ENCODE data around the gene SBK2. TPM values are rescaled to one million over a fixed set of nuclear protein-coding genes. Genes with fewer than 3 reads are reported as not detected.

The SBK2 gene
- total RNA-seq, 1 experiment from 2014 or later, result 4.0 TPM

DNA sequence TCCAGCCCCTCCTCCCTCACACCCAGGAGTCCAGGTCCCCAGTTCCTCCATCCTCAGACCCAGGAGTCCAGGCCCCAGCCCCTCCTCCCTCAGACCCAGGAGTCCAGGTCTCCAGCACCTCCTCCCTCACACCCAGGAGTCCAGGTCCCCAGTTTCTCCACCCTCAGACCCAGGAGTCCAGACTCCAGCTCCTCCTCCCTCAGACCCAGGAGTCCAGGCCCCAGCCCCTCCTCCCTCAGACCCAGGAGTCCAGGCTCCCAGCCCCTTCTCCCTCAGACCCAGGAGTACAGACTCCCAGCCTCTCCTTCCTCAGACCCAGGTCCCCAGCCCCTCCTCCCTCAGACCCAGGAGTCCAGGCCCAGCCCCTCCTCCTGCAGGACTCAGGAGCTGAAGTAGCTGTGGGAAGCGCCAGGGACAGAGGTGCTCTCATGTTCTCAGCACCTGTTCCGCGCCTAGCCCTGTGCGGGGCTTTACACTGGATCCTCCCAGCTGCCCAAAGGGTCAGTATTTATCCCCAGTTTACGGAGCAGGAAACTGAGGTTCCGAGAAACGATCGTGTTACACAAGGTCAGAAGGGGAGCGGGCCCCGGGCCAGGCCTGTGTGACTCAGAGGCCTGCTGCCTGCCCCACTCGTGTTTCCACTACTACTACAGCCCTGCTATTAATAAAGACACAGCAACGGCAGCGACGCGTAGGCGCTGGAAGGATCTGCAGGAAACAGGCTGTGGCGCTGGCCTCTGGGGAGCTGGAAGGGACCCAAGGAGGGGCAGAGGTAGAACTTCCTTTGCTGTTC is 10.1 kb upstream of the SBK2 start:
- Histone ChIP-seq H3K4me3 (ENCODE audit: insufficient read depth, low read depth, low read length) (no peak overlapping the region), H3K36me3 (replicated peaks; ENCODE audit: control insufficient read depth, insufficient read depth, low read length) (no peaks in the 10 kb centered on the region), H3K27me3 (ENCODE audit: control insufficient read depth, insufficient read depth, low read length) (no peaks in the 10 kb centered on the region)
- peak; percentile 65 for DNase-seq

DNA sequence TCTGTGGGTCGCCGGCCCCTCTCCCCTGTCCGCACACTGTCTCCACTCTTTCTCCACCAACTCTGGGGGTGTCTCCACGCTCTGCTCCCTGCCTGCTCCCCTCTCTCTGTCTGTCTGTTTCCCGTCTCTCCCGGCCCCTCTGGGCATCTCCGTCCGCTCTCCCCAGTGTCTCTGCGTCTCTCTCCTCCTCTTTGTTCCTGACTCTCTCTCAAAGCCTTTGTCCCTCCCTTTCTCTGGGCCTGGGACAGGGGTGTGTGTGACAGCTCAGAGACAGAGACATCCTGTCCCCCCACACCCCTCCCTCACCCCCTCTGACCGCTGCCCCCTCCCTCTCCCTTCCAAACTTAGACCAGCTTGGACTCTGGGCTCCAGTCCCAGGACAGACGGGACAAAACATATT is 9.1 kb upstream of the SBK2 start:
- Histone ChIP-seq H3K4me3 (ENCODE audit: insufficient read depth, low read depth, low read length) (no peak overlapping the region), H3K27me3 (ENCODE audit: control insufficient read depth, insufficient read depth, low read length) (no peaks in the 10 kb centered on the region), H3K36me3 (replicated peaks; ENCODE audit: control insufficient read depth, insufficient read depth, low read length) (no peaks in the 10 kb centered on the region)
- DNase-seq, result peak; percentile 48

DNA sequence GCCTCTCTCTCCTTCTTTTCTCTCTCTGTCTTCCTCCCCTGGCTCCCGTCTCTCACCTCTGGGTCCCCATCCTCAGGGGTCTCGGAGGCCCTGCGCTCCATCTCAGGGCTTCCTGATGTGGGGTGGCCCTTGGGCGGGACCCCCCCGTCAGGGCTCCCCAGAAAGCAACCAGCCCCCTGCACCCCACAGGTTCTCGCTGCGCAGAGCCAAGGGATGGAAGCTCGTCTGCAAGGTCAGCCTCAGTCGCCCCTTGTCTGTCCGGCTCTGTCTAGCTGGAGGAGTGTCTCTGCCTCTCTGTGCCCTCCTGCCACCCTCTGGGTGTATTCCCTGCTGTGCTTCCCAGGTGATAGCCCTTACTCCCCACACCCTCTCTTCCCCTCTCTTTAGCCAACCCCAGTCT is 8.5 kb upstream of the SBK2 start, which contains the start of gene SBK3:
Gene SBK3, minus strand, starts transcription at position 101 of the 400 bp plus-strand sequence. Its CDS starts 0 bp downstream, at position 101.
- Histone ChIP-seq H3K36me3 (replicated peaks; ENCODE audit: control insufficient read depth, insufficient read depth, low read length) (no peaks in the 10 kb centered on the region), H3K27me3 (ENCODE audit: control insufficient read depth, insufficient read depth, low read length) (no peaks in the 10 kb centered on the region), H3K4me3 (ENCODE audit: insufficient read depth, low read depth, low read length) (no peak within 1 kb of the TSS)
- peak; percentile 36 for DNase-seq

DNA sequence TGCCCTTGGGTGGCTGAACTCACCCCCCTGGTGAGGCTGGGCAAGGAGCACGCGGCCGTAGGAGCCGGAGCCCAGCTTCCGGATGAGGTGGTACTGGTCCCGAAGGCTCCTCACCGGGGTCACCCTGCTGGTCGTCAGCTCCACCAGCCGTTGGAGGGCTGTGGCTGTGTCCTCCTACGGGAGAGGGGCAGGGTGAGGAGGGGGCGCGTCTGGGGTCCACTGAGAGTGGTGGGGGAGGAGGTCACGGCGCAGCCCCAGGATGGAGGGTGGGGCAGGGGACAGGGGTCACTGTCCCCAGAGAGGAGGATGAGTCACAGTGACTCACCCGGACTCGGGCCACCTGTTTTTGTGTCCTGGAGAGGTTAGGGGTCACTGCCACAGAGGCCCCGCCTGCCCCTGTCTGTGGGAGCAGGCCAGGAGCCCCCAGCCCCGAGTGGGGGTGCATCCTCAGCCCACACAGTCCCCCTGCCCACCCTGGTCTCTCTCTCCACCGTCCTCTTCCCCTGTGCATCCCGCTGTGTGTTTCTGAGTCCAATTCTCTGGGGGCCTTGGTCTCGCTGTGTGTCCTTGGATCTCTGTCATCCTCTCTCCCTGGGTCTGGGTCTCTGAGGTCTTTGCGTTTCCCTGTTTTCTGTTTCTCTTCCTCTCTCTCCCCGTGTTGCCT is 8.0 kb upstream of the SBK2 start:
- DNase-seq, result peak; percentile 52
- Histone ChIP-seq H3K27me3 (ENCODE audit: control insufficient read depth, insufficient read depth, low read length) (no peaks in the 10 kb centered on the region), H3K4me3 (ENCODE audit: insufficient read depth, low read depth, low read length) (no peak overlapping the region), H3K36me3 (replicated peaks; ENCODE audit: control insufficient read depth, insufficient read depth, low read length) (no peaks in the 10 kb centered on the region)

DNA sequence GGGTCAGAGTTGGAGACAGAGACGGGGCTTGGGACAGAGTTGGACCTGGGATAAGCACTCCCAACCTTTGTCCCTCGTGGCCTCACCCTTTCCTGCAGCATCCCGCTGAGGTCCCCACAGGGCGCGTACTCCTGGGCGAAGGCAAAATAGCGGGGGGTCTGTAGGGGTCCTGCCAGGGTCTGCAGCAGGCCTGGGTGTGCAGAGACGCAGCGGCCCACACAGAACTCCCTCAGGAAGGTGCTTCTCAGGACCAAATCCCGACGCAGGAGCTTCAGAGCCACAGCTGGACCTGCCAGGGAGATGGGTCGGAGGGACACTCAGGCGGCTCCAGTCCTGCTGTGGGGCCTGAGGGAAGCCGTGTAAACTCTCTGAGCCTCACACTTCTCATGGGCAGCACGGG is 7.1 kb upstream of the SBK2 start:
- Histone ChIP-seq H3K36me3 (replicated peaks; ENCODE audit: control insufficient read depth, insufficient read depth, low read length) (no peaks in the 10 kb centered on the region), H3K4me3 (ENCODE audit: insufficient read depth, low read depth, low read length) (no peak overlapping the region), H3K27me3 (ENCODE audit: control insufficient read depth, insufficient read depth, low read length) (no peaks in the 10 kb centered on the region)
- peak; percentile 55 for DNase-seq

DNA sequence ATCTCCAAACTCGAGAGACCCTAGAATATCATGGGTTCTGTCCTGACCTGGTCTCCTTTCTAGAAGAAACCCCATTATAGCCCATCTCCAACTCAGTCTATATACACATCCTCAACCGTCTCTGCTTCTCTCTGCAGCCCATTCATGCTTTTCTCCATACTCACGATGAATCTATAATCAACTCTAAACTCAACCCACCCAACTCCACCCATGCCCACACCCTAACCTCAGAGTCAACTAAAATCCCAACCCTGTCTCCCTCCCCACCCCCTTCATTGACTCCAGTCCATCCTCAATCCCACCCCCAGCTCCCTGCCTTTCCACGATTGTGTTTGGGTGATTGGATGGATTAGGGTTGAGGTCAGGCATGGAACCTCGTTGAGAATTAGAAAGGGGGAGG is 6.6 kb upstream of the SBK2 start:
- Histone ChIP-seq H3K4me3 (ENCODE audit: insufficient read depth, low read depth, low read length) (no peak overlapping the region), H3K27me3 (ENCODE audit: control insufficient read depth, insufficient read depth, low read length) (no peaks in the 10 kb centered on the region), H3K36me3 (replicated peaks; ENCODE audit: control insufficient read depth, insufficient read depth, low read length) (no peaks in the 10 kb centered on the region)
- peak; percentile 23 for DNase-seq

DNA sequence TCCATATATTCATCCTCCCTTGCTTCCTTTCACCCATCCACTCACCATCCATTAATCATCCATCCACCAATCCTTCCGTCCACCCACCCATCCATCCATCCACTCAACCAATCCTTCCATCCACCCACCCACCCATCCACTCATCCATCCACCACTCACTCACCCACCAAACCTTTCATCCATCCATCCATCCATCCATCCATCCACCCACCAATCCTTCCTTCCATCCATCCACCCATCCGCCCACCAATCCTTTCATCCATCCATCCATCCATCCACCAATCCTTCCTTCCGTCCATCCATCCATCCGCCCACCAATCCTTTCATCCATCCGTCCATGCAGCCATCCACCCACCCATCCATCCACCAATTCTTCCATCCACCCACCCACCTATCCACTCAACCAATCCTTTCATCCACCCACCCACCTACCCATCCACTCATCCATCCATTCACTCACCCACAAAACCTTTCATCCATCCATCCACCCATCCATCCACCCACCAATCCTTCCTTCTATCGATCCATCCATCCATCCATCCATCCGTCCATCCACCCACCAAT is 5.4 kb upstream of the SBK2 start:
- no peak for DNase-seq
- Histone ChIP-seq H3K27me3 (ENCODE audit: control insufficient read depth, insufficient read depth, low read length) (no peaks in the 10 kb centered on the region), H3K4me3 (ENCODE audit: insufficient read depth, low read depth, low read length) (no peak overlapping the region), H3K36me3 (replicated peaks; ENCODE audit: control insufficient read depth, insufficient read depth, low read length) (no peaks in the 10 kb centered on the region)

DNA sequence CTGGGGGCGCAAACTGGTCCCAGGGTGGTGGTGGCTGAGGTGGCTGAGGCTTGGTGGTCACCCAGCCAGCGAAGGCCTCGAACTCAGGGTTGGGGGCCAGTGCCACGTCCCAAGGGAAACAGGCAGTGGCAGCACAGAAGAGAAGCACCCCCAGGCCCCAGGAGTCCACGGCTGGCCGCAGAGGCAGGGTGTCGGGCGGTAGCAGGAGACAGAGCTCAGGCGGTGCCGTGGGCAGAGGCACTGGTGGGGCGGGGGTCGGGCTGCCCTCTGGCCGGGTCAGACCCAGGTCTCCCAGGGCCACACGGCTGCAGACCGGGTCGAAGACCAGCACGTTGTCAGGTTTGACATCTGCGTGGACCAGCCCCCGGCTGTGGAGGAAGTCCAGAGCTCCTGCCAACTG is 4.2 kb upstream of the SBK2 start:
- Histone ChIP-seq H3K4me3 (ENCODE audit: insufficient read depth, low read depth, low read length) (no peak overlapping the region), H3K27me3 (ENCODE audit: control insufficient read depth, insufficient read depth, low read length) (no peaks in the 10 kb centered on the region), H3K36me3 (replicated peaks; ENCODE audit: control insufficient read depth, insufficient read depth, low read length) (no peaks in the 10 kb centered on the region)
- DNase-seq, result peak; percentile 54

DNA sequence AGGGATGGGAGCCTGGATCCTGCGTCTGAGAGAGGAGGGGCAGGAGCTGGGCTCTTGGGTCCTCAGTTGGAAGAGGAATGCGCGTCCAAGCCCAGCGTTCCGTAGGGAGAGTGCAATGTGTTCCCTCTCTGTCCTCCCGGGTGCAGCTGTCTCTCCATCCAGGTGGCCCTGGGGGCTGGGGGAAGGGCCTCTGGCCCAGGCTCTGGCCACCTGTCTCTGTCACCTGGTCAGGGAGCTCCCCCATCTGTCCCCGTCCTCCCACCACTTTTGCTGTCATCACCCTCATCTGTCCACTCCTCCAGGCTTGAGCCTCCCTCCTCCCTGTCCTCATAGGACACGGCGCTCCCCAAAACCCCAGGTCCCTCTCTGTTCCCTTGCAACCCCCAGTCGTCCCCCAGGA is 3.7 kb upstream of the SBK2 start:
- Histone ChIP-seq H3K4me3 (ENCODE audit: insufficient read depth, low read depth, low read length) (no peak overlapping the region), H3K36me3 (replicated peaks; ENCODE audit: control insufficient read depth, insufficient read depth, low read length) (no peaks in the 10 kb centered on the region), H3K27me3 (ENCODE audit: control insufficient read depth, insufficient read depth, low read length) (no peaks in the 10 kb centered on the region)
- DNase-seq, result no peak

DNA sequence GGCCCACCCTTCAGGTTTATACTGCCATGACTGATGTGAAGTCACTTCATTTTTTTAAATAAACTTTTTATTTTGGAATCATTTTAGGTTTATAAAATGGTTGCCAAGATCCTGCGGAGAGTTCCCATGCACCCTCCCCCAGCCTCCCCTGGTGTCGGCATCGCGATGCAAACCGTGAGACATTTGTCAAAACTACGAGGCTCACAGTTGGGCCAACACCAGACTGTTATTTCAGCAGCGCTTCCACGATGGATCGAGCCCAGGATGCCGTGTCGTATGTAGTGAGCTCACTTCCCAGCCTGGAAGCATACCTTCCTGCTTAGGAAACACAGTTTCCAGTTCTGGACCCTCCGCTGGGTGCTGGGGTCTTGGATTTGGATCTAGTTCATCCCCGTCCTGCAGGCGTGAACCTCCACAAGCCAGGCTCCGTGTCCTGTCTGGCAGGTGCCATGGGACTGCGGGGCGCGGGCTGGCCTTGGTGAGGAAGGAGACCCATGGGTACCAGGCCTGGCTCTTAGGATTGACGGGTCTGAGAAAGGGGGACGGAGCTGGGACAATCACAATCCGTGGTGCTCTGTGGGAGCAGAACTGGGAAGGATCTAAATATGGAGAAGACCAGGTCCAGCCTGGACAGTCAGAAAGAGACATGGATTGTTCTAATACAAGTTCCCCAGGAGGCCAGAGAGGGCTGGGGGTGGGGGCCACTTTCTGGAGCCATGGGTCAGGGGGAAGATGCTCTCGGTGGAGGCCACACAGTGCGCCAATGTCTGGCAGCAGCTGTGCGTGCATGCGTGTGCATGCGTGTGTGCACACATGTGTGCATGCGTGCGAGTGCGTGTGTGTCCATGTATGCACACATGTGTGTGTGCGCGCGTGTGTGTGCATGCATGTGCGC is 2.4 kb upstream of the SBK2 start:
- Histone ChIP-seq H3K36me3 (replicated peaks; ENCODE audit: control insufficient read depth, insufficient read depth, low read length) (no peaks in the 10 kb centered on the region), H3K27me3 (ENCODE audit: control insufficient read depth, insufficient read depth, low read length) (no peaks in the 10 kb centered on the region), H3K4me3 (ENCODE audit: insufficient read depth, low read depth, low read length) (no peak overlapping the region)
- peak; percentile 45 for DNase-seq

DNA sequence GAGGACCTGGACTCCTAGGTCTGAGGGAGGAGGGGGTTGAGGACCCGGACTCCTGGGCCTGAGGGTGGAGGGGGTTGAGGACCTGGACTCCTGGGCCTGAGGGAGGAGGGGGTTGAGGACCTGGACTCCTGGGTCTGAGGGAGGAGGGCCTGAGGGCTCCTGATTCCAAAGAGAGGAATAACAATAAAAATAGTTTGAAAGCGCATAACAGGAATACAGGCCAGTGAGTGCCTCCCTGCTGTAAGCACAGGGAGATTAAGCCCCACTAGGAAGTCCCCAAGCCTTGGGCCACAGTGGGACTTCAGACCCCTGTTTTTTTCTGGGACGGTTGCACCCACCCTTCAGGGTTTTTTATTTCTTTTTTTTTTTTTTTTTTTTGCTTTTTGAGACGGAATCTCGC is 1.2 kb upstream of the SBK2 start:
- H3K27me3 ChIP-seq (ENCODE audit: control insufficient read depth, insufficient read depth, low read length), result no peaks in the 10 kb centered on the region
- no peaks in the 10 kb centered on the region for H3K36me3 ChIP-seq (replicated peaks; ENCODE audit: control insufficient read depth, insufficient read depth, low read length)
- peak; percentile 61 for DNase-seq
- H3K4me3 ChIP-seq (ENCODE audit: insufficient read depth, low read depth, low read length), result no peak overlapping the region

DNA sequence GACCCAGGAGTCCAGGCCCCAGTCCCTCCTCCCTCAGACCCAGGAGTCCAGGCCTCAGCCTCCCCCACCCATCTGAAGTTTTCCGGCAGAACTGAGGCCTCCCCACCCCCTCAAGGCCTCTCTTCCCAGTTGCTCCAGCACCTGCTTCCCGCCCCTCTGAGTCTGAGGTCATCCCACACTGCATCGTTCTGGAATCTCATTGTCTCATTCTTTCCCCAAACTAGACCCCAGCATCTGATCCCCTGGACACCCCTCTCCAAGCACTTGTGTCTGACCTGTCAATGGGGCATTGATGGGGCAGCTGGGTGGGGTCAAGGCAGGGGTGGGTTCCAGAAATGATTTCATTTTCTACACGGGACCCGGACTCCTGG is 793 bp upstream of the SBK2 start:
- no peak overlapping the region for H3K4me3 ChIP-seq (ENCODE audit: insufficient read depth, low read depth, low read length)
- peak; percentile 88 for DNase-seq
- no peaks in the 10 kb centered on the region for H3K27me3 ChIP-seq (ENCODE audit: control insufficient read depth, insufficient read depth, low read length)
- no peaks in the 10 kb centered on the region for H3K36me3 ChIP-seq (replicated peaks; ENCODE audit: control insufficient read depth, insufficient read depth, low read length)

DNA sequence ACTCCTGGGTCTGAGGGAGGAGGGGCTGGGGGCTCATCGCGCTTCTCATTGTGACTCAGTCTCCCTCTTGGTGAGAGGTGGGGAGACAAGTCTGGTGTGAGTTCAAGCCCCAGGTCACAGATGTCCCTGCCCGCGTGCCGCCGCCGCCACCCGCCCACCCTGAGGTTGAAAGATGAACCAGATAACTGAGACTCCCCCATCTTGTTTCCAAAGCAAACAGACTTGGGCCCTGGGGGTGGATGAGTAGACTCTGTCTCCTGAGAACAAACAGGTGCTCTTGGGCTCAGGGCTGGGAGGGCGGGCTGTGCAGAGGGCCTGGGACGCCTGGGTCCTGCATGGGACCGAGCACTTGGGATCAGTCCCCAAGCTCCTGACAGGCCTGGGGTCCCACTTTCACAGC is 567 bp downstream of the SBK2 start:
- Histone ChIP-seq H3K27me3 (ENCODE audit: control insufficient read depth, insufficient read depth, low read length) (no peaks in the 10 kb centered on the region), H3K36me3 (replicated peaks; ENCODE audit: control insufficient read depth, insufficient read depth, low read length) (no peaks in the 10 kb centered on the region), H3K4me3 (ENCODE audit: insufficient read depth, low read depth, low read length) (no peak overlapping the region)
- DNase-seq, result peak; percentile 56

DNA sequence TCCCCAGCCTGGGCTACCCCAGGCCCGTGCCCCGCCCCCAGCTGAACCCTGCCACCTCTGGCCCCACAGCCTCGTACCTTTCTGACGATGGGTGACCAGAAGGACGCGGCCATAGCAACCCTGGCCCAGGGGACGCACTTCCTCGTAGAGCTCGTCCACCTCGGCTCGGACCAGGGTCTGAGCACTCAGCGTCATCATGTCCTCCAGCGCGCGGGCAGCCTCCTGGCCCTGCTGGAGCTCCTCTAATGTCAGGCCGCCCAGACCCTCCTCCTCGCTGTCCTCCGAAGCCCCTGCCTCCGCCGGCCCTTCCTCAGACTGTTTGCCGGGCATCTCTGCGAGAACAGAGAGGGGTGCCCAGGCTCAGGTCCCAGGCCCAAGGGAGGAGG is 975 bp downstream of the SBK2 start:
- H3K4me3 ChIP-seq (ENCODE audit: insufficient read depth, low read depth, low read length), result no peak overlapping the region
- H3K27me3 ChIP-seq (ENCODE audit: control insufficient read depth, insufficient read depth, low read length), result no peaks in the 10 kb centered on the region
- DNase-seq, result no peak
- H3K36me3 ChIP-seq (replicated peaks; ENCODE audit: control insufficient read depth, insufficient read depth, low read length), result no peaks in the 10 kb centered on the region

Data from H7 (cell line).